GM11168 (cell line): Measurements from ENCODE around the gene CEND1.

Experiments used
- in situ Hi-C: fragments of 300-500 bp; cut with MboI; formaldehyde crosslinking; loops from one replicate; pipeline ENCODE4 v1.12.0; 2022; ENCODE audit warnings: low sequenced_read_pairs; ENCODE audit not compliant: unreplicated experiment

The CEND1 gene

GRCh38 chr11:769887-770641 lies 19.8 kb downstream of the CEND1 start:
- in situ Hi-C loops, result loop anchor here (10.0 kb wide), 1 partner anchor 555 kb away; no protein-coding TSS in a partner anchor

GRCh38 chr11:767238-767637 lies 22.7 kb downstream of the CEND1 start:
- in situ Hi-C loops, result loop anchor here (10.0 kb wide), 1 partner anchor 552 kb away; no protein-coding TSS in a partner anchor

- in situ Hi-C loops, result loop anchor here (10.0 kb wide), 1 partner anchor 552 kb away; no protein-coding TSS in a partner anchor
Measured at GRCh38 chr11:766936-767210, 23.0 kb downstream of the CEND1 start.

- in situ Hi-C loops, result loop anchor here (10.0 kb wide), 1 partner anchor 552 kb away; no protein-coding TSS in a partner anchor
Measured at GRCh38 chr11:766106-766935, 23.6 kb downstream of the CEND1 start.

DNA sequence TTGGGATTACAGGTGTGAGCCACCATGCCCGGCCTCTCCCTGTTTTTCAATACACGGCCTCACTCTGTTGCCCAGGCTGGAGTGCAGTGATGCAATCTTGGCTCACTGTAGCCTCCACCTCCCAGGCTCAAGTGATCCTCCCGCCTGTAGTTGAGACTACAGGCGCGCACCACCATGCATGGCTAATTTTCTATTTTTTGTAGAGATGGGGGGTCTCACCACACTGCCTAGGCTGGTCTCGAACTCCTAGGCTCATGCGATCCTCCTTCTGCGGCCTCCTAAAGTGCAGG lies 24.1 kb downstream of the CEND1 start:
- in situ Hi-C loops, result loop anchor here (10.0 kb wide), 1 partner anchor 551 kb away; no protein-coding TSS in a partner anchor

DNA sequence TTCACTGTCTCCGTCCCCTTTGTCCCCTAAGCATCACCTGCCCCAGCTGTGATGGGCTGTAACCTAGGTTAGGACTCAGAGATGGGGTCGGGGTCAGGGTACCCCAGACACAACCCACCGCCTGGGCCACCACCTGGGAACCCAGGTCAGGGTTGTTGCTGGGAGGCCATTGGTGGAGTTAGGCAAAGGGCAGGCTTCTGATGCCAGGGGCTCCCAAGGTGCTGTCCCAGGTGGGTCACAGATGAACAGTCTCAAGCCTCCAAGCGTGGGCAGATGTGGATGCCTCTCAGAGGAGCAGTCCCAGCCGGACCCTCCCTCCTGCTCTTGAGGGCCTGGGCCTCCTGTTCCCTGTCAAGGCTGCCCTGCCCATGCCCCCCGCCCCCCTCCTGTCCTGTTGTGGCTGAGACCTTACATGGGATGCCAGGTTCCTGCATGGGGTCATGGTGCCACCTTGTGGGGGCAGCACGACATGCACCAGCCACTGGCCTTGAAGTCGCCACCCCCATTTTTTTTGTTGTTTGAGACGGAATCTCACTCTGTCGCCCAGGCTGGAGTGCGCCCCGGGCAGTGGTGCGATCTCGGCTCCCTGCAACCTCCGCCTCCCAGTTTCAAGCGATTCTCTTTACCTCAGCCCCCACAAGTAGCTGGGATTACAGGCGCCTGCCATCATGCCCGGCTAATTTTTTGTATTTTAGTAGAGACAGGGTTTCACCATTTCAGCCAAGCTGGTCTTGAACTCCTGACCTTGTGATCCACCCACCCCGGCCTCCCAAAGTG lies 24.7 kb downstream of the CEND1 start:
- in situ Hi-C loops, result loop anchor here (10.0 kb wide), 1 partner anchor 550 kb away; no protein-coding TSS in a partner anchor

GRCh38 chr11:764322-765024 lies 25.4 kb downstream of the CEND1 start:
- in situ Hi-C loops, result loop anchor here (10.0 kb wide), 1 partner anchor 550 kb away; no protein-coding TSS in a partner anchor

DNA sequence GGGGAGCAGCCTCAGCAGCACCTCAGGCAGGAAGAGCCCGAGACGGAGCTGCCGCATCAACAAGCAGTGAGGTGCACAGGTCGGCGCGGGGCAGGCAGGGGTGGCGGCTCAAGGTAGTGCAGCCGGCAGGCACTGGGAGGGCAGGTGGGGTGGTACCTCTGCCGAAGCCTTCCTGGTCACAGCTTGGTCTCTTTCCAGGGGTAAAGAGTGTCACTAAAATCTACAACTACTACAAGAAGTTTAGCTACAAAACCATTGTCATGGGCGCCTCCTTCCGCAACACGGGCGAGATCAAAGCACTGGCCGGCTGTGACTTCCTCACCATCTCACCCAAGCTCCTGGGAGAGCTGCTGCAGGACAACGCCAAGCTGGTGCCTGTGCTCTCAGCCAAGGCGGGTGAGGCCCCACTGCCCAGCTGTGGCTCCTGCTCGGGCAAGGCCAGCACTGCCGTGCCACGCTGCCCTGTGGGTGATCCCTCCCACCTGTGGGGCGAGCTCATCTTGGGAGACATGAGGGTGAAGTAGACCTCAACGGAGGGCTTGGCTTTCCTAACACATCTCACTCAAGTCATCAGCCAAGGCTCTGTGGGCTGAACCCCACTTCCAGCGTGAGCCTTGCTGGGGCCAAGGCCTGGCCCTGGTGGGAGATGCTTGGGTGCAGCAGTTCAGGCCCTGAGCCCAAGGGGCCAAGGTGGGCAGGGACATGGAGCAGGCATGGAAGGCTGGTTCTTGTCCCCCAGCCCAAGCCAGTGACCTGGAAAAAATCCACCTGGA lies 26.2 kb downstream of the CEND1 start:
- in situ Hi-C loops, result loop anchor here (10.0 kb wide), 1 partner anchor 549 kb away; no protein-coding TSS in a partner anchor

GRCh38 chr11:763073-763463 lies 26.8 kb downstream of the CEND1 start:
- in situ Hi-C loops, result loop anchor here (10.0 kb wide), 1 partner anchor 548 kb away; no protein-coding TSS in a partner anchor

DNA sequence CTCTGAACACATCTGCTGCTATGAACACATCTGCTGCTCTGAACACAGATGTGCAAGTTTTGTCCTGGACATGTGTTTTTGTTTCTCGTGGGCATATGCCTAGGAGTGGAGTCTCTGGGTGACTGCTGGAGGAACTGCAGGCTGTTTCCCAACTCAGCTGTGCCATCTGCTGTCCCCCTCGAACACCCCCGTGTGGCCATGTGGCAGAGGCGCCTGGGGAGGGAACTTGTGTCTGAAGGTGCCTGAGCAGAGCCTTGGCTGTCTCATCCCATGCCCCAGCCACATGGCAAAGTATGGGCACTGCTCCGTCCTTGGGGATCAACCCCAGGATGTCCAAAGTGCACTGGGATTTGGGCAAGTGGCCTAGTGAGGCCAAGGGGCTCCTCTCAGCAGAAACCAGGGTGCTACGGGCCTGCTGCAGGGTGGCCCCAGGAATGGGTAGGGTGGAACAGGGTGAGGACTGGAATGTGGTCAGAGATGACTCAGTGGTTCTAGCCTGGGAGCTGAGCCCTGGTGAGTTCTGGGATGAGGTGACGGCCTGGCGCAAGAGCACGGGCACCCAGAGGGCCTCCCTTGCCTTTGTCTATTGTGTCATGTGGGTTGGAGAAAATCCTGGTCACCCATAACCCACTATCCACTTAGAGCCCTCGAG lies 27.3 kb downstream of the CEND1 start:
- in situ Hi-C loops, result loop anchor here (10.0 kb wide), 1 partner anchor 548 kb away; no protein-coding TSS in a partner anchor

- in situ Hi-C loops, result loop anchor here (10.0 kb wide), 1 partner anchor 547 kb away; no protein-coding TSS in a partner anchor
Measured at GRCh38 chr11:761526-762108, 28.3 kb downstream of the CEND1 start.

DNA sequence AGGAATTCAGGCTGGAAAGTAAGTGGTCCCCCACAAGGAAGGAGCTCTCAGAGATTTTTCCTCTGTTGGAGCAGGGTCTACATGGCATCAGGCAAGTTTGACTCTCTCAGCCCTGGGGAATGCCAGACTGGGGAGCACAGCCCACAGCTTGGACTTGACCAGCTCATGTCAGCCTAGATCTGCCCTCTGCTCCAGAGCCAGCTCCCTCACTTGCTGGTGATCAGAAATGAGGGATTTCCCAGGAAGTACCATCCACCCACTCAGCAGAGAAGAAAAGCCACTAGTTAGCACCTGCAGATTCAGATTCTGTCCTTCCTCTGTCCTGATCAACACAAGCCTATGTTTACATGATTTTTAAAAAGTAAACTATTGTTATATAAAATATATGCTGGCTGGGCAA lies 29.7 kb downstream of the CEND1 start:
- in situ Hi-C loops, result loop anchor here (10.0 kb wide), 1 partner anchor 545 kb away; no protein-coding TSS in a partner anchor

- in situ Hi-C loops, result no loop called here
Measured at GRCh38 chr11:749731-750130, 40.2 kb downstream of the CEND1 start.

GRCh38 chr11:748007-748359 lies 41.9 kb downstream of the CEND1 start:
- in situ Hi-C loops, result no loop called here

DNA sequence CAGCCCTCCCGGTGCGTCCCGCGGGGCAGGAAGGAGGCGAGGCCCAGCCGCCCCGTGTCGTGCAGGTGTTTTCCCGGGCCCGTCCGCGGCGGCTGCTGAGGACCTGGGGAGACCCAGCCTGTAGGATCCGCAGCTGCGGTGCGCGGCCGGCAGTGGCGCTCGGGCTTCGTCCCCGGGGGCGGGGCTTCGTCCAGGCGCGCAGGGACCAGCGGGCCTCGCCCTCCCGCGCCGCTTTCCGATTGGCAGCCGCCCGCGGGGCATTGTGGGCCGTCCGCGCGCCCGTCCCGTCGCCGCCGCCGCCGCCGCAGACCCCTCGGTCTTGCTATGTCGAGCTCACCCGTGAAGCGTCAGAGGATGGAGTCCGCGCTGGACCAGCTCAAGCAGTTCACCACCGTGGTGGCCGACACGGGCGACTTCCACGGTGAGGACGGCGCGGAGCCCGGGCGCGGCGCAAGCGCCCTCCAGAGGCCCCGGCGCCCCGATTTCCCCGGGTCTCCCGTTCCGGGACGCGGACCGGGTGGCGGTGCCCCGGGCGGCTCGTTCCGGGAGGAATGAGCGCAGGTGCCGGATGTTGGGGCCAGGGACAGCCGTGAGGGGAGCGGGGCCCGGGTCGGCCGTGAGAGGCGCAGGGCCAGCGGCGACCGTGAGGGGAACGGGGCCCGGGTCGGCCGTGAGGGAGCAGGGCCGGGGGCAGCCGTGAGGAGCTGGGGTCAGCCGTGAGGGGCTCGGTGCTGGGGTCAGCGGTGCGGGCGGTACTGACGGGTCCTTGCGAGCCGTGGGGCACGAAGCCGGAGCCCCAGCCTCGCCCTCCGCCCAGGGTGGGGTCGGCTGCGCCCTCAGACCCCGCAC lies 42.5 kb downstream of the CEND1 start, which contains the start of gene TALDO1:
Gene TALDO1, plus strand, starts transcription at position 307 of the 849 bp plus-strand sequence. Its CDS starts 18 bp downstream, at position 325.
- in situ Hi-C loops, result no loop called here

DNA sequence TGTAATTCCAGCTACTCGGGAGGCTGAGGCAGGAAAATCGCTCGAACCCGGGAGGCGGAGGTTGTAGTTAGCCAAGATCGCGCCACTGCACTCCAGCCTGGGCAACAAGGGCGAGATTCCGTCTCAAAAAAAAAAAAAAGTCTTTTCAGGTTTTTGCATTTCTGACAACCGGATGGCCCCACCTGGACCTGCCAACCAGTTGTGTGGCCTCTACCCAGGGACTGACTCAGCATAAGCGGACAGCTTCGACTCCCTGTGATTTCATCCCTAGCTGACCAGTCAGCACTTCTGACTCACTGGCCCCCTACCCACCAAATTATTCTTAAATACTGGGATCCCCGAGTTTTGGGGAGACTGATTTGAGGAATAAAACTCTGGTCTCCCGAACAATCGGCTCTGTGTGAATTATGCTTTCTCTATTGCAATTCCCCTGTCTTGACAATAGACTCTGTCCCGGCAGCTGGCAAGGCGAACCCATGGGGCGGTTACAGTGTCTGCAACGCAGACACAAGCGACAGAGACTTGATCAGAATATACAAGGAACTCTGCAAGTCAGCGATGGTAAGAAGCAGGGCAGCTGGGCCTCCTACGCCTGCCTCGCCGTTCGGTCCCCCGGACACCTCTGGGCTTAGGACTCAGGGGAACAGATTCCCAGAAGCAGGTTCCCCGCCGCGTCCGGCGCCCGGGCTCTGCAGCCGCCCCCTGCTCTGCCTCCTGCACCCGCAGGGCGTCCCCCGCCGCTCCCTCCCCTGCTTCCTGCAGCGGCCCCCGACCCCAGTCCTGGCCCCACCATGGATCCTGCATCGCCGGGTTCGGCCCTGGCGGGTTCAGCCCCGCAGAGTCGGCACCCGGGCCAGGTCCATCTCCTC lies 43.4 kb downstream of the CEND1 start:
- in situ Hi-C loops, result no loop called here
